ENCODE results near the gene LTA. TPM values are rescaled to one million over a fixed set of nuclear protein-coding genes. Genes with fewer than 3 reads are reported as not detected.

Gene LTA
- total and polyA plus RNA-seq, 2 donors (not counting 1 experiment from before 2014, with no cell fraction given), result not detected

DNA sequence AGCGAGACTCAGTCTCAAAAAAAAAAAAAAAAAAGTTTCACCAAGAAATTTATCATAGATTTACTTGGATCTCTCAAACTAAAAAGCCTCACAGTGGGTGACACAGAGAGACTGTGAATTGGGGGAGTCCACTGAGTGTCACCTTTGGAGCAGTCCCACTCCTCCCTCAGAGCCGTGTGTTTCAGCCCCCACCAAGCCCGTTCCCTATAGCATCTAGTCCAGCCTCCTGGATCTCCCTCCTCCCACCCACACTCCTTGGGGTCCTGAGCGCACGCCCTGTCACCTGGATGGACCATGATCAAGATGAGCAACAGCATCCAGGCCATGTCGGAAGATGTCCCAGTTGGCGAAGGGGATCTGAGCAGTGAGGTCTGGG lies 20.3 kb downstream of the LTA start:
- Histone ChIP-seq H3K36me3 (ENCODE audit: control insufficient read depth, insufficient read depth, low read length) (no peaks in the 10 kb centered on the region), H3K79me2 (ENCODE audit: control insufficient read depth, insufficient read depth, low read length) (no peaks in the 10 kb centered on the region), H3K4me1 (ENCODE audit: control insufficient read depth, extremely low read depth, insufficient read depth, low read length) (no peaks in the 10 kb centered on the region), H3K4me2 (ENCODE audit: extremely low read depth, insufficient read depth, low read length) (no peak overlapping the region), H3K9ac (ENCODE audit: insufficient read depth, low read length) (no peak overlapping the region), H2AFZ (ENCODE audit: low read length) (no peak overlapping the region), H3K27ac (ENCODE audit: insufficient read depth, low read length) (no peak overlapping the region), H4K20me1 (ENCODE audit: control insufficient read depth, extremely low read depth, insufficient read depth, low read length) (no peaks in the 10 kb centered on the region), H3K27me3 (ENCODE audit: control insufficient read depth, insufficient read depth, low read length) (no peaks in the 10 kb centered on the region), H3K4me3 (replicated peaks in 1 of 4; ENCODE audit: control extremely low read depth in 1 of 4, insufficient read depth in 1 of 4, low read depth in 3 of 4, low read length in 4 of 4) (no peak overlapping the region), H3K9me3 (ENCODE audit: control insufficient read depth, insufficient read depth, low read depth, low read length) (no peaks in the 10 kb centered on the region)
- no peak for DNase-seq (ENCODE audit: low read depth in 2 of 2)
- TF ChIP-seq EZH2 (IDR thresholded peaks at IDR 0.05; ENCODE audit: low read length, missing control alignments), result no peak
- TF ChIP-seq, protein P1, sequence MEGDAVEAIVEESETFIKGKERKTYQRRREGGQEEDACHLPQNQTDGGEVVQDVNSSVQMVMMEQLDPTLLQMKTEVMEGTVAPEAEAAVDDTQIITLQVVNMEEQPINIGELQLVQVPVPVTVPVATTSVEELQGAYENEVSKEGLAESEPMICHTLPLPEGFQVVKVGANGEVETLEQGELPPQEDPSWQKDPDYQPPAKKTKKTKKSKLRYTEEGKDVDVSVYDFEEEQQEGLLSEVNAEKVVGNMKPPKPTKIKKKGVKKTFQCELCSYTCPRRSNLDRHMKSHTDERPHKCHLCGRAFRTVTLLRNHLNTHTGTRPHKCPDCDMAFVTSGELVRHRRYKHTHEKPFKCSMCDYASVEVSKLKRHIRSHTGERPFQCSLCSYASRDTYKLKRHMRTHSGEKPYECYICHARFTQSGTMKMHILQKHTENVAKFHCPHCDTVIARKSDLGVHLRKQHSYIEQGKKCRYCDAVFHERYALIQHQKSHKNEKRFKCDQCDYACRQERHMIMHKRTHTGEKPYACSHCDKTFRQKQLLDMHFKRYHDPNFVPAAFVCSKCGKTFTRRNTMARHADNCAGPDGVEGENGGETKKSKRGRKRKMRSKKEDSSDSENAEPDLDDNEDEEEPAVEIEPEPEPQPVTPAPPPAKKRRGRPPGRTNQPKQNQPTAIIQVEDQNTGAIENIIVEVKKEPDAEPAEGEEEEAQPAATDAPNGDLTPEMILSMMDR (conservative IDR thresholded peaks at IDR 0.05 in 1 of 2, IDR thresholded peaks at IDR 0.05 in 1 of 2; ENCODE audit: low read depth in 1 of 2, low read length in 2 of 2), result no peak

DNA sequence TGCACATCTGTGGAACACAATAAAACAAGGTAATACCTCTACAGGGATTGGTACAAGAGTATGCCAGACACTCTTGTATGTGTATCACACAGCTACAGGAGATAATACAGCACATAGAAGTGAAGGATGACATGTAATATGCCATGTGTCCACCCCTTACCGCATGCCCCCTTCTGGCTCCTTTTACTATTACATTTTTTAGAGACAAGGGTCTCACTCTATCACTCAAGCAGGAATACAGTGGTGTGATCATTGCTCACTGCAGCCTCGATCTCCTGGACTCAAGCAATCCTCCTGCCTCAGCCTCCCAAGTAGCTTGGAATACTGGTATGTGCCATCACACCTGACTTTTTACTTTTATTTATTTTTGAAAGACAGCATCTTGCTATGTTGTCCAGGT lies 24.9 kb downstream of the LTA start:
- no peaks in the 10 kb centered on the region for H3K9me3 ChIP-seq (ENCODE audit: control insufficient read depth, insufficient read depth, low read depth, low read length)
- H2AFZ ChIP-seq (ENCODE audit: low read length), result no peak overlapping the region
- H3K4me1 ChIP-seq (ENCODE audit: control insufficient read depth, extremely low read depth, insufficient read depth, low read length), result no peaks in the 10 kb centered on the region
- H3K79me2 ChIP-seq (ENCODE audit: control insufficient read depth, insufficient read depth, low read length), result no peaks in the 10 kb centered on the region
- no peaks in the 10 kb centered on the region for H4K20me1 ChIP-seq (ENCODE audit: control insufficient read depth, extremely low read depth, insufficient read depth, low read length)
- H3K4me2 ChIP-seq (ENCODE audit: extremely low read depth, insufficient read depth, low read length), result no peak overlapping the region
- no peak for TF ChIP-seq EZH2 (IDR thresholded peaks at IDR 0.05; ENCODE audit: low read length, missing control alignments)
- TF ChIP-seq, protein P1 (conservative IDR thresholded peaks at IDR 0.05 in 1 of 2, IDR thresholded peaks at IDR 0.05 in 1 of 2; ENCODE audit: low read depth in 1 of 2, low read length in 2 of 2), result peak; percentile 14 to 49
- no peak overlapping the region for H3K27ac ChIP-seq (ENCODE audit: insufficient read depth, low read length)
- no peak overlapping the region for H3K9ac ChIP-seq (ENCODE audit: insufficient read depth, low read length)
- no peaks in the 10 kb centered on the region for H3K36me3 ChIP-seq (ENCODE audit: control insufficient read depth, insufficient read depth, low read length)
- no peak overlapping the region for H3K4me3 ChIP-seq (replicated peaks in 1 of 4; ENCODE audit: control extremely low read depth in 1 of 4, insufficient read depth in 1 of 4, low read depth in 3 of 4, low read length in 4 of 4)
- no peaks in the 10 kb centered on the region for H3K27me3 ChIP-seq (ENCODE audit: control insufficient read depth, insufficient read depth, low read length)
- peak; percentile 3 to 23 for DNase-seq (ENCODE audit: low read depth in 2 of 2)

DNA sequence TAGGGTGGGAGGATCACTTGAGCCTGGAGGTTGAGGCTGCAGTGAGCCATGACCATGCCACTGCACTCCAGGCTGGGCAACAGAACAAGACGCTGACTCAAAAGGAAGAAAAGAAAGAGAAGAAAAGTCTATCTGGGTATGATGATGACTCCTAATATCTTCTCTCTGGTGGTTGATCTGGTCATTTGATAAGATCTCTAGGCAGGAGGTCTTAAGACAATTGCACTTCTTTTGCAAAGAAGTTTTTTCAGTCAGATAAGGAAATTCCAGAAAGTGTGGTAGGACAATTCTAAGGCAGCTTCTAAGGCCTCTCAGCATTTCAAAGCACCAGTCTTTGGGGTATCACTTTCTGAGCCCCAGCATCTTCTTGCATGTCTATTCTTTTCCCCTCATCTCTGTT lies 35.2 kb downstream of the LTA start:
- H2AFZ ChIP-seq (ENCODE audit: low read length), result no peak overlapping the region
- no peaks in the 10 kb centered on the region for H3K36me3 ChIP-seq (ENCODE audit: control insufficient read depth, insufficient read depth, low read length)
- no peak overlapping the region for H3K4me3 ChIP-seq (replicated peaks in 1 of 4; ENCODE audit: control extremely low read depth in 1 of 4, insufficient read depth in 1 of 4, low read depth in 3 of 4, low read length in 4 of 4)
- no peak overlapping the region for H3K9ac ChIP-seq (ENCODE audit: insufficient read depth, low read length)
- H3K79me2 ChIP-seq (ENCODE audit: control insufficient read depth, insufficient read depth, low read length), result no peaks in the 10 kb centered on the region
- no peaks in the 10 kb centered on the region for H3K4me1 ChIP-seq (ENCODE audit: control insufficient read depth, extremely low read depth, insufficient read depth, low read length)
- no peak overlapping the region for H3K4me2 ChIP-seq (ENCODE audit: extremely low read depth, insufficient read depth, low read length)
- H3K27ac ChIP-seq (ENCODE audit: insufficient read depth, low read length), result no peak overlapping the region
- H3K27me3 ChIP-seq (ENCODE audit: control insufficient read depth, insufficient read depth, low read length), result no peaks in the 10 kb centered on the region
- no peak for TF ChIP-seq EZH2 (IDR thresholded peaks at IDR 0.05; ENCODE audit: low read length, missing control alignments)
- TF ChIP-seq, protein P1 (conservative IDR thresholded peaks at IDR 0.05 in 1 of 2, IDR thresholded peaks at IDR 0.05 in 1 of 2; ENCODE audit: low read depth in 1 of 2, low read length in 2 of 2), result no peak
- DNase-seq (ENCODE audit: low read depth in 2 of 2), result no peak
- H3K9me3 ChIP-seq (ENCODE audit: control insufficient read depth, insufficient read depth, low read depth, low read length), result no peaks in the 10 kb centered on the region
- H4K20me1 ChIP-seq (ENCODE audit: control insufficient read depth, extremely low read depth, insufficient read depth, low read length), result no peaks in the 10 kb centered on the region

All from fibroblast of lung (primary cell).